CD14-positive monocyte (primary cell): Measurements from ENCODE around the gene HMCN2. TPM values are rescaled to one million over a fixed set of nuclear protein-coding genes. Genes with fewer than 3 reads are reported as not detected.

Source experiments
- DNase-seq, 3 donors: peaks; one replicate each; pipeline ENCODE4 v3.0.0-alpha.2; 2011 to 2022
- H2AFZ ChIP-seq: 2 replicates; pipeline ENCODE4 v1.6.0; 2012; ENCODE audit warnings: mild to moderate bottlenecking, low read depth, low read length, inconsistent platforms; ENCODE audit not compliant: insufficient read depth, poor library complexity, severe bottlenecking
- H3K27ac ChIP-seq, 2 donors: 1 replicate in 1 of 2; 2 replicates in 1 of 2; pipeline ENCODE4 v1.5.1; 2012 to 2013; ENCODE audit warnings: low read length in 2 of 2, control low read depth in 1 of 2, inconsistent platforms in 1 of 2, low read depth in 1 of 2, mild to moderate bottlenecking in 1 of 2
- H3K27me3 ChIP-seq, 2 donors: one replicate each; pipeline versions ENCODE4 v1.6.0 to v1.6.1; 2011 to 2013; ENCODE audit warnings: low read length in 2 of 2; ENCODE audit not compliant: control insufficient read depth in 2 of 2, insufficient read depth in 2 of 2
- H3K36me3 ChIP-seq, 2 donors: replicated peaks in 1 of 2; 1 replicate in 1 of 2; 2 replicates in 1 of 2; pipeline versions ENCODE4 v1.5.1 to v1.6.1; 2012 to 2013; ENCODE audit warnings: low read length in 2 of 2, control low read depth in 1 of 2, inconsistent platforms in 1 of 2, mild to moderate bottlenecking in 1 of 2; ENCODE audit not compliant: insufficient read depth in 2 of 2, control insufficient read depth in 1 of 2
- H3K4me1 ChIP-seq, 2 donors: 1 replicate in 1 of 2; 2 replicates in 1 of 2; pipeline versions ENCODE4 v1.5.1 to v1.6.1; 2012 to 2013; ENCODE audit warnings: low read length in 2 of 2, control low read depth in 1 of 2, inconsistent platforms in 1 of 2, mild to moderate bottlenecking in 1 of 2, moderate library complexity in 1 of 2; ENCODE audit not compliant: insufficient read depth in 2 of 2, control insufficient read depth in 1 of 2
- H3K4me2 ChIP-seq: replicated peaks from 2 replicates; pipeline ENCODE3; 2012; ENCODE audit warnings: low read length, moderate library complexity, mild to moderate bottlenecking; ENCODE audit not compliant: poor library complexity, severe bottlenecking; ENCODE audit errors: extremely low read depth
- H3K4me3 ChIP-seq, 3 experiments: fragments of 200-600 bp in 1 of 3; sonication (generic) in 1 of 3; replicated peaks in 1 of 3; 1 replicate in 2 of 3; 2 replicates in 1 of 3; pipeline ENCODE4 v1.5.1; 2011 to 2013; ENCODE audit warnings: low read length in 3 of 3, mild to moderate bottlenecking in 3 of 3, control low read depth in 2 of 3, low read depth in 2 of 3, inconsistent platforms in 1 of 3, moderate library complexity in 1 of 3
- H3K79me2 ChIP-seq: 2 replicates; pipeline ENCODE4 v1.6.0; 2012; ENCODE audit warnings: mild to moderate bottlenecking, control low read depth, inconsistent platforms, low read length, moderate library complexity; ENCODE audit not compliant: insufficient read depth
- H3K9ac ChIP-seq: 2 replicates; pipeline ENCODE4 v1.6.0; 2017; ENCODE audit warnings: low read length, mild to moderate bottlenecking; ENCODE audit not compliant: insufficient read depth, poor library complexity, severe bottlenecking
- H3K9me3 ChIP-seq, 2 donors: replicated peaks in 1 of 2; 1 replicate in 1 of 2; 2 replicates in 1 of 2; pipeline versions ENCODE4 v1.5.1 to v1.6.1; 2012 to 2013; ENCODE audit warnings: low read length in 2 of 2, control low read depth in 1 of 2; ENCODE audit not compliant: control insufficient read depth in 1 of 2, insufficient read depth in 1 of 2
- H4K20me1 ChIP-seq: 2 replicates; pipeline ENCODE4 v1.6.0; 2012; ENCODE audit warnings: mild to moderate bottlenecking, low read length, control low read depth, moderate library complexity; ENCODE audit not compliant: insufficient read depth
- H3K27ac Mint-ChIP-seq, 7 donors: one replicate each; pipeline ENCODE4 v1.8.0; 2020; ENCODE audit warnings: mild to moderate bottlenecking in 7 of 7, mixed read lengths in 7 of 7, moderate library complexity in 6 of 7, inconsistent platforms in 2 of 7
- H3K27me3 Mint-ChIP-seq, 3 donors: one replicate each; pipeline ENCODE4 v1.8.0; 2021 to 2022; ENCODE audit warnings: low read depth in 3 of 3, mild to moderate bottlenecking in 3 of 3, mixed read lengths in 3 of 3, moderate library complexity in 3 of 3, inconsistent platforms in 1 of 3
- H3K36me3 Mint-ChIP-seq, 2 donors: one replicate each; pipeline ENCODE4 v1.8.0; 2020; ENCODE audit warnings: mixed read lengths in 2 of 2, inconsistent platforms in 1 of 2, mild to moderate bottlenecking in 1 of 2
- H3K4me1 Mint-ChIP-seq: one replicate; pipeline ENCODE4 v1.8.0; 2020; ENCODE audit warnings: mild to moderate bottlenecking, mixed read lengths
- H3K4me3 Mint-ChIP-seq, 2 donors: one replicate each; pipeline ENCODE4 v1.8.0; 2020; ENCODE audit warnings: mild to moderate bottlenecking in 2 of 2, mixed read lengths in 2 of 2, moderate library complexity in 1 of 2
- H3K9me3 Mint-ChIP-seq, 7 donors: one replicate each; pipeline ENCODE4 v1.8.0; 2020 to 2022; ENCODE audit warnings: mixed read lengths in 7 of 7, mild to moderate bottlenecking in 6 of 7, moderate library complexity in 6 of 7, inconsistent platforms in 2 of 7
- WGBS: methylation state at CpG from one replicate; pipeline ENCODE4 v1.1.5; 2013; ENCODE audit warnings: missing lambda C conversion rate; ENCODE audit not compliant: insufficient coverage; 5-methylcytosine and 5-hydroxymethylcytosine counted together
- intact Hi-C, 2 donors: fragments of 100-400 bp; cut with micrococcal nuclease; formaldehyde crosslinking; loops; one replicate each; pipeline versions ENCODE4 v1.15.0 to v1.15.1; 2023
- polyA plus RNA-seq, 3 donors: library from polyadenylated mRNA; depleted of rRNA in 1 of 3; unstranded in 2 of 3; stranded (reverse) in 1 of 3; fragments of 300-500 nt in 2 of 3; fragments of >200 nt in 1 of 3; fragmentation: Illumina TruSeq in 2 of 3; gene quantifications; 1 replicate in 2 of 3; 2 replicates in 1 of 3; pipeline ENCODE4 v1.2.3, GENCODE V29; 2012 to 2021
- TF ChIP-seq, protein P1 (sequence below): fragments of 200-600 bp; IDR thresholded peaks from one replicate; pipeline ENCODE4 v1.8.0; 2022; ENCODE audit warnings: antibody characterized with exemption, mild to moderate bottlenecking

HMCN2 gene
- polyA plus RNA-seq, 3 donors = not detected

- Mint-ChIP-seq H3K4me3 (no peak overlapping the region), H3K27ac (no peak overlapping the region), H3K36me3 (no peaks in the 10 kb centered on the region), H3K4me1 (no peaks in the 10 kb centered on the region), H3K27me3 (peaks cover 20 to 36% (median 20%) of the 10 kb centered on the region in 3 donors), H3K9me3 (no peaks in the 10 kb centered on the region)
- WGBS = 82% methylated on average over 10 of the region's 35 CpGs
- TF ChIP-seq, protein P1, sequence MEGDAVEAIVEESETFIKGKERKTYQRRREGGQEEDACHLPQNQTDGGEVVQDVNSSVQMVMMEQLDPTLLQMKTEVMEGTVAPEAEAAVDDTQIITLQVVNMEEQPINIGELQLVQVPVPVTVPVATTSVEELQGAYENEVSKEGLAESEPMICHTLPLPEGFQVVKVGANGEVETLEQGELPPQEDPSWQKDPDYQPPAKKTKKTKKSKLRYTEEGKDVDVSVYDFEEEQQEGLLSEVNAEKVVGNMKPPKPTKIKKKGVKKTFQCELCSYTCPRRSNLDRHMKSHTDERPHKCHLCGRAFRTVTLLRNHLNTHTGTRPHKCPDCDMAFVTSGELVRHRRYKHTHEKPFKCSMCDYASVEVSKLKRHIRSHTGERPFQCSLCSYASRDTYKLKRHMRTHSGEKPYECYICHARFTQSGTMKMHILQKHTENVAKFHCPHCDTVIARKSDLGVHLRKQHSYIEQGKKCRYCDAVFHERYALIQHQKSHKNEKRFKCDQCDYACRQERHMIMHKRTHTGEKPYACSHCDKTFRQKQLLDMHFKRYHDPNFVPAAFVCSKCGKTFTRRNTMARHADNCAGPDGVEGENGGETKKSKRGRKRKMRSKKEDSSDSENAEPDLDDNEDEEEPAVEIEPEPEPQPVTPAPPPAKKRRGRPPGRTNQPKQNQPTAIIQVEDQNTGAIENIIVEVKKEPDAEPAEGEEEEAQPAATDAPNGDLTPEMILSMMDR = no peak
- Histone ChIP-seq H3K4me2 (no peak overlapping the region), H3K9ac (no peak overlapping the region), H3K27me3 (peaks cover 2 to 21% of the 10 kb centered on the region in 2 donors), H3K4me1 (no peaks in the 10 kb centered on the region), H3K79me2 (no peaks in the 10 kb centered on the region), H3K4me3 (no peak overlapping the region), H3K27ac (no peak overlapping the region), H4K20me1 (no peaks in the 10 kb centered on the region), H3K9me3 (no peaks in the 10 kb centered on the region), H2AFZ (no peak overlapping the region), H3K36me3 (no peaks in the 10 kb centered on the region)
- intact Hi-C loops = no loop called here
- no peak for DNase-seq
Measured at GRCh38 chr9:130478736-130479575, 213.4 kb downstream of the HMCN2 start.

DNA sequence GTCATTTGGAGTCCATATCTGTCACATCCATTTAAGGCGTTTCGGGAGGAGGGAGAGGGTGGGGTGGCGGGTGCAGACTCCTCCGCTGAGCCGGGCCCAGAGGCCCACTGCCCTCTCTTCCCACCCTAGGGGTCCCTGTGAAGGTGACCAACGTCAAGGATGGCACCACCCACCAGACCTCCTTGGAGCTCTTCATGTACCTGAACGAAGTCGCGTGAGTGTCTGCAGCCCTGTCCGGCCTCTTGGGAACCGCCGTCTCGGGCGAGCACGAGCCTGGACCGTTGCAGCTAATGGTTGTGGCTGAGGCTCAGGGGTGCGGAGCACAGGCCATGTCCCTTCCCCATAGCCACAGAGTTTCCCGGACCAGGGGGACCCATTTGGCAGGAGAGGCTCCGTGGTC, 214.0 kb downstream of the HMCN2 start:
- Mint-ChIP-seq H3K36me3 (no peaks in the 10 kb centered on the region), H3K27ac (no peak overlapping the region), H3K9me3 (no peaks in the 10 kb centered on the region), H3K4me3 (no peak overlapping the region), H3K27me3 (peaks cover 23 to 36% (median 23%) of the 10 kb centered on the region in 3 donors), H3K4me1 (no peaks in the 10 kb centered on the region)
- H3K9me3 ChIP-seq = no peaks in the 10 kb centered on the region
- H3K27ac ChIP-seq = no peak overlapping the region
- TF ChIP-seq, protein P1 = no peak
- no peak overlapping the region for H3K9ac ChIP-seq
- peaks cover 2 to 23% of the 10 kb centered on the region in 2 donors for H3K27me3 ChIP-seq
- no peak overlapping the region for H2AFZ ChIP-seq
- H3K4me2 ChIP-seq = no peak overlapping the region
- H4K20me1 ChIP-seq = no peaks in the 10 kb centered on the region
- DNase-seq = no peak
- intact Hi-C loops = no loop called here
- H3K36me3 ChIP-seq = no peaks in the 10 kb centered on the region
- no peaks in the 10 kb centered on the region for H3K4me1 ChIP-seq
- WGBS = 95% methylated on average over 13 of the region's 19 CpGs
- H3K79me2 ChIP-seq = no peaks in the 10 kb centered on the region
- H3K4me3 ChIP-seq = no peak overlapping the region
